Endothelial cell of umbilical vein (primary cell): ENCODE results near the gene IRF2.

ENCODE experiments used
- EZH2 ChIP-seq: IDR thresholded peaks from 2 replicates; pipeline ENCODE4 v1.6.1; 2012; ENCODE audit warnings: borderline replicate concordance, low read depth, mild to moderate bottlenecking, moderate library complexity, low read length, inconsistent platforms; ENCODE audit not compliant: severe bottlenecking
- POLR2AphosphoS5 ChIP-seq: IDR thresholded peaks from 2 replicates; pipeline ENCODE4 v1.6.1; 2012; ENCODE audit warnings: low read depth, mild to moderate bottlenecking, control low read depth, low read length, moderate library complexity; ENCODE audit not compliant: insufficient read depth
- TF ChIP-seq, protein P1 (sequence below), 2 donors: IDR thresholded peaks; 1 replicate in 1 of 2; 2 replicates in 1 of 2; pipeline ENCODE4 v1.5.1; 2011; ENCODE audit warnings: low read length in 2 of 2, mild to moderate bottlenecking in 2 of 2, moderate library complexity in 2 of 2, control low read depth in 1 of 2, inconsistent platforms in 1 of 2, low read depth in 1 of 2; ENCODE audit not compliant: insufficient read depth in 1 of 2; ENCODE audit errors: extremely low read depth in 1 of 2
- TF ChIP-seq, protein P2 (sequence below): IDR thresholded peaks from 2 replicates; pipeline ENCODE4 v1.6.1; 2011; ENCODE audit not compliant: insufficient read depth, insufficient read length

DNA sequence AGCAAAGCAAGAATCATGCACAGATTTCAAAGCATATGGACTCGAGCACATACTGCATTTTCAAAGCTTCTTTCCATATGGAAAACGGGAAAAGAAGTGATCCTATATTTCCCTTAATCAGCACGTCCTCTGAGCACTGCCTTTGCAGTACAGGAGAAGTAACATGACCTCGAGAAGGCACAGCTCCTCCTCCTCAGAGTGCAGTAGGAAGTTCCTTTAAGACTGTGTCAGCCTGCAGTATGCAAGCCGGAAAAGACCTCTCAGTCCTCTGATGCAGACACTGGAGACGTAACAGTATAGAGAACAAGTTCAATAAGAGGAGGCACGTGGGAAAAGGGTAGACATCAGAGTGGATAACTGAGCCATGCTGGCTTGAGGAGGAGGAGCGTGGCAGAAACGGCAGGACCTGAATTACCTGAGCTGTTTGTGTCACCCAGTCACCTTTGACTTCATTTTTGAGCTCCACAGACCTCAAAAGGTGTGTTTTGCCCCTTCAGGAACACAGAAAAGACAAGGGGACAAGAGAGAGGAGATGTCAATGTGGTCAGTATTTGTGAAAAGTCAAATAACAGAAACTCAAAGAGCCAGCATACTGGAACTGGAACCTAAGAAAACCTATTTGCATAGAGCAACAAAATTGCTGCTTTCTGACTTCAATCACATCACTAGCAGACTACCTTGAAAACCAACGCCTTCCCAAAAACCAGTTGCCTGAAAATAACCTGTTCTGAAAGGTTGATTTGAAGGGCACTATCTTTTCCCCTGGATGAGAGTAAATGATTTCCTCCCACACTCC is 20.8 kb downstream of the IRF2 start:
- TF ChIP-seq, protein P1, sequence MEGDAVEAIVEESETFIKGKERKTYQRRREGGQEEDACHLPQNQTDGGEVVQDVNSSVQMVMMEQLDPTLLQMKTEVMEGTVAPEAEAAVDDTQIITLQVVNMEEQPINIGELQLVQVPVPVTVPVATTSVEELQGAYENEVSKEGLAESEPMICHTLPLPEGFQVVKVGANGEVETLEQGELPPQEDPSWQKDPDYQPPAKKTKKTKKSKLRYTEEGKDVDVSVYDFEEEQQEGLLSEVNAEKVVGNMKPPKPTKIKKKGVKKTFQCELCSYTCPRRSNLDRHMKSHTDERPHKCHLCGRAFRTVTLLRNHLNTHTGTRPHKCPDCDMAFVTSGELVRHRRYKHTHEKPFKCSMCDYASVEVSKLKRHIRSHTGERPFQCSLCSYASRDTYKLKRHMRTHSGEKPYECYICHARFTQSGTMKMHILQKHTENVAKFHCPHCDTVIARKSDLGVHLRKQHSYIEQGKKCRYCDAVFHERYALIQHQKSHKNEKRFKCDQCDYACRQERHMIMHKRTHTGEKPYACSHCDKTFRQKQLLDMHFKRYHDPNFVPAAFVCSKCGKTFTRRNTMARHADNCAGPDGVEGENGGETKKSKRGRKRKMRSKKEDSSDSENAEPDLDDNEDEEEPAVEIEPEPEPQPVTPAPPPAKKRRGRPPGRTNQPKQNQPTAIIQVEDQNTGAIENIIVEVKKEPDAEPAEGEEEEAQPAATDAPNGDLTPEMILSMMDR (IDR thresholded peaks at IDR 0.05; ENCODE audit: extremely low read depth in 1 of 2, insufficient read depth in 1 of 2, low read depth in 1 of 2, low read length in 2 of 2) = no peak
- TF ChIP-seq, protein P2, sequence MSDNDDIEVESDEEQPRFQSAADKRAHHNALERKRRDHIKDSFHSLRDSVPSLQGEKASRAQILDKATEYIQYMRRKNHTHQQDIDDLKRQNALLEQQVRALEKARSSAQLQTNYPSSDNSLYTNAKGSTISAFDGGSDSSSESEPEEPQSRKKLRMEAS = peak; percentile 58
- TF ChIP-seq POLR2AphosphoS5 (no peak), EZH2 (no peak)
